Fibroblast of skin of scalp (primary cell): ENCODE results near the gene CEBPG.

Experiments used
- DNase-seq: peaks from one replicate; pipeline ENCODE4 v3.0.0-alpha.2; 2013

CEBPG gene

DNA sequence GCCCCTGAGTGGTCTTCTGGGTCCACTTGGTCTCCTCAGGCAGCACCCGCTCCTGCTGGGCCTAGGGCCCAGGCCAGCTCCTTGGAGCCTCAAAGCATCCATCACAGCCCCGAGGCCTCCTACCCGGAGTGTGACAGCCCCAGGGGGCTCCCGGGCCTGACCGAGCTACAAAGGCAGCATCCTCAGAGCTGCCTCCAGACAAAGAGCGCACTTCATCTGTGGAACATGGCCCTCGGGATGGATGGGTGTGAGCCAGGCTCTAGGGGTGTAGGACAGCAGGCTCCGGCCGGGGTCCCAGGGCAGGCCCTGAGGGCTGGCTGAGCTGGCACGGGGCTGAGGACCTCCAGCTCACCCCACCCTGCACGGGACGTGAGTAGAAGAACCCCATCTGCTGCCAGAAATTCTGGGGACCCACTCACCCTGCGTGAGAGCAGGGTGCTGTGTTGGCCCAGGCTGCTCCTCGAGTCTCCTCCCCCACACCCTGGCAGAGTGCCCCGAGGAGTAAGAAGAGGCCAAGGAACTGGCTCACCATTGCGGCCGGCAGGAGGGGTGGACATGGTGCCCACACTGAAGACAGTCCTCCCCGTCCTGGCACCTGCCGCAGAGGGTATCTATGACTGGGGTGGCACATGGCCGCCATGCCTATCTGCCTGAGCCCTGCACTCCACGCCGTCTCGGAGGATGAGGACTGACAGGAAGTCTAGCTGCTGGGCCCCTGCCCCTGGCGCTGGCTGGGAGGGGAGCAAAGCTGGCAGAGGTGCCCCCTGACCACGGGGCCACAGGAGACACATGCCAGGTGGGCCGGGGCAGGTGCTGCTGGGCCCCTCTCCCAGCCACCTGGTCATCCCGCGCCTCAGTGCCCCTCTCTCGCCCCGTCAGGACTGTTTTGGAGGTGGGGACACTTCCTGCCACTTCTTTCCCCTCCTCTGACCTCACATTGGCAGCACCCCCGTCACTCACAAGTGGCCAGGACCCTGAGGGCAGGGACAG, 22.3 kb downstream of the CEBPG start:
- DNase-seq, result no peak

DNA sequence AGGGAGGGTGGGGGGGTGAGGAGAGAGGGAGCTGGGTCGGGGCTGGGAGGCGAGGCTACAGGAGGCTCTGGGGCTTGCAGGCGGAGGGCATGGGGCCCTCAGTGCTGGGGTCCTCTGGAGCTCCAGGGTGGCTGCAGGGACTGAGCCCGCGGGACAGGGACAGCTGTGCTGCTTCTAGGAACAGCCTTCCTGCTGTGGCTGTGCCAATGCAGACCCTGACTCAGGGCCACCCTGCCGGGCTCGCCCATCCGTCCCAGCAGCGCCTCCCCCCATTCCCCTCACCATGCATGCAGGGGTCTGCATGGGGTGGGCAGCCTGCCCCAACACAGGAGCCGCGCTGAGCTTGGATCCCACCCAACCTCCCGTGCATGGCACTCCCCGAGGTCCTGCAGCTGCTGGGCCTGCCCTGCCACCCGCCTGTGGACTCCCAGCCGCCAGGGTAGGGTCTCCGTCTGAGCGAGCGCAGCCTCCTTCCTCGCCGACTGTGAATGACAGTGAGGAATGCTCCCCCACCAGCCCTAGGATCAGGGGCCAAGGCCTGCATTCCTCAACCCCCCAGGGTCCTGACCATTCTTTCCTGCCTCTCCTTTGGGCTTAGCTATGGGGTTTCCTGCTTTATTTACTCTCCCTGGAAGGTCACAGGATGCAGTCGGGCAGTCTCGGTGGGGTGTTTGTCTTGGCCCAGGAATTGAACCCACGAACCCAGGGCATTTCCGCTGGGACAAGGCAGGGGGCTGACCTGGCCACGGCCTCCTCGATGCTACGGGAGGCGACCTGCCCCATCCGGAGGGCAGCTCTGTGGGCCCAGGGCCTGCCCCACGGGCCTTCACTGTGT, 23.4 kb downstream of the CEBPG start:
- DNase-seq, result peak; percentile 69

GRCh38 chr19:33397536-33398360, 24.2 kb downstream of the CEBPG start:
- no peak for DNase-seq

DNA sequence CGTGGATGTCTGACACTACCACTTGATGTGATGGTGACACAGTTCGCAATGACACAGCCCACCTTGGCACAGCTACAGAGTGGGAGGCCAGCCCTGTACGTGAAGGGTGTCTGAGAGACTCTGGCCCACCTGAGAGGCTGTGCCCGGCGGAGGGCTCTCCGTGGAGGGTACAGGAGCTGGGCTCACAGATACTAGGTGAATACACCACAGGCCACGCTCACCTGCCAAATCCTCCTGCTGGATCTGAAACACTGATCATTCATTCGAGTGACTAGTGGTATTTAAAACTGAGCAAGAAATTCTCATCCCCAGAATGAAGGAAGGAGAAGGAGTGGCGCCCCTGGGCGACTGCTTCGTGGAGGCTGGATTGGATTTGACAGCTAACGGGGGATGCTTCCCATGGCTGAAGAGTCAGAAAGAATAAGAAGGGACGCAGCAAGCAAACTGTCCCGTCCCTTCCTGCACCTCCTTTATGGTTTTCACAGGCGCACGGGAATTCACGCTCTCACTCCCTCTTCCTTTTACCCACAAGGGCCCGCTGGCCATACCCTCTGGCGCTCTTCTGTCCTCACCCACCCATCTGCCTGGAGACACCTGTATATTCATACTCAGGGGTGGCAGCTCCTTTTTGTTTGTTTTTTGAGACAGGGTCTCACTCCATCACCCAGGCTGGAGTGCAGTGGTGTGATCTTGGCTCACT, 25.0 kb downstream of the CEBPG start:
- DNase-seq, result no peak

GRCh38 chr19:33399081-33399744, 25.7 kb downstream of the CEBPG start:
- DNase-seq, result no peak

GRCh38 chr19:33399745-33400681, 26.5 kb downstream of the CEBPG start:
- no peak for DNase-seq

DNA sequence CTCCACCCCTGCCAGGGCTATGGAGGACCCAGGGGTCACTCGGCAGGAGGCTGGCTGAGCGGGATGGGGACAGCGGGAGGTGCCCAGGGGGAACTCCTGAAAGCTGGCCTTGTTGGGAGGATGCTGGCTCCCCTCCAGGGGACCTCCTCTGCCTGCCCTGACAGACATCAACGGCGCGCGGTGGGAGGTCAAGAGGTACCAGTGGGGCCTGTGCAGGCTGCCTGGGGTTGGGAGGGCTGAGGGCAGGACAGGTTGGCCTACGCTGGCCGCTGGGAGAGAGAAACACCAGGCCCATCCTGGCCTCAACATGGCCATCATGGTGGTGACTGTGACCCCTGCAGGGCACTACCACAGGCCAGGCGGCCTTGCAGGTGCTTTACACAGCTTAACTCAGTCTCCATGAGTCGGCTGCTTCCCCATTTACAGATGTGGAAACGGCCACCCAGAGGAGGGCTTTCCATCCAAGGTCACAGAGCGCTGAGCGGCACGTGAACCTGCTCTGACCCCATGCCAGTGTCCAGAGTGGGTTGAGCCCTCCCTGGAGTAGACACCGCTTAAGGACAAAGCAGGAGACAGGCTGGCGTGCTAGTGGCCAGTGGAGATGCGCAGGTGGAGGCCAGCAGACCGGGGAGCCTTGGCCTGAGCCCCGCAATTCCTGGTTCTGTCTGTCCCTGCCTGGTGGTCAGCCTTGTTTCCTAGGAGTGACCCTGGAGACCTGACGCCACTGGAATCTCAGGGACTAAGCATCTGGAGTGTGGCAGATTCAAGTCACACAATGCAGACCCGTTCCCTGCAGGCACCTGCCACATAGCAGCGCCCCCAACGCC, 27.6 kb downstream of the CEBPG start:
- no peak for DNase-seq

- DNase-seq, result no peak
Observed at GRCh38 chr19:33401683-33402420, 28.3 kb downstream of the CEBPG start.

DNA sequence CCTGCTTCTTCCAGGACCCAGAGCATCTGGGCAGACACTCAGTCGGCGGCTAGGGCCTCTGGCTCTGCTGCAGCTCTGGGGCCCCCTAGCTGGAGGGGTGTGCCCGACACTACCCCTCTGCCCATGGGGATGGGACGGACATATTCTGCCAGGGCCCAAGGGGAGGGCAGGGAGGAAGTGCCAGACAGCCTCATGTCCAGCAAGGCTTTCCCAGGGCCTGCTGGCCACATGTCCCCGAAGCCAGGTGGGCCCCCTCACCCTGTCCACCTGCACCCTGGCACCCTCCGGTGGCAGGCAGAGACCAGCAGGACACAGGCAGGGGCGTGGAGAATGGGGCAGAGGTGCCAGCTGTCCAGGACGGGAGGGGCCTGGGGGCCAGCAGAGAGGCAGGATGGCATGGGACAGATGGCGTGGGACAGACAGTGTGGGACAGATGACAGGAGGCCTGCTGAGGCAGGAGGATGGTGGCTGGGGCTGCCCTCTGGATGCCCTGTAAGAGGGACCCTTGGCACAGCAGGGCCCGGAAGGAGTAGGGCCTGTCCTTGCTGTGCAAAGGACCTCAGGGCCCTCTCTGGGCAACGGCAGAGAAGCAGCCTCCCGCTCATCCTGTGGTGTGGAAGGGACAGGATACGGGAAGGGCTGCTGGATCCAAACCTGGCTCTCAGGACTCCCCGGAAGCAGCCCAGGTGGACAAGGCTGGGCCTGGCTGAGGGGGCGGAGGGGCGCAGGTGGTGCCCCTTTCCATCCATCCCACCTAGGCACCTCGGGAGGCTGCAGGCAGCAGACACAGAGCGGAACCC, 29.1 kb downstream of the CEBPG start:
- DNase-seq, result no peak

DNA sequence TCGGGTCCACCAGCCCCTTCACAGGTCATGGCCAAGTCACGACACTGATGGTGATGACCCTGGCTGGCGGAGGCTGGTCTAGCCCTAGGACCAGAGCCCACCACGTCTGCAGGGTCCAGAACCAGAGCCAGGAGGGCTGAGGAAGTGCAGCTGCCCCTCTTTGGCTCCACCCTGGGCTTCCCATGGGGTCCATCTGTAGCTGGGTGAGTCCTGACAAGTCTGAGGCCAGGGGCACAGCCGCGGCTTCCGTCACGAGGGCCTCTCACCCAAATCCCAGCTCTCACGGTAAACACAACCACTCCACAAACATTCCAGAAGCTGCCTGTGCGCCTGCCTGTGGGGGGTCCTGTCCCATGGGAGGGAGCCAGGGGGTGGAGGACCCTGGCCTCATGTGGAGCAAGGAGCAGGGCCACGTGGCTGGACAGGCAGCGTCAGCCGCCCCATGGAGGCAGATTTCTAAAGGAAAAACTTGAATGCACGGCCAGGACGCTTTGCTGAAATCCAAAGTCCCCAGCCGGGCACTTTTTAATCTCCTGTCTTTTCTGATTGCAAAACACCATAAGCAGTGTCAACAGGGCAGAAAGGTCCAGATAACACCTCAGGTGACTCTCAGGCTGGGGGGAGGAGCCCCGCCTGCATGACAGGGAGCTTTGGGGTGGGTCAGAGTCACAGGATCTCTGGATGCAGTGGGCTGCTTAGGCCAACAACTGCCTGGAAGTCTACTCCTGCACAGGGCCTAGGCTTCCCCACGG, 29.9 kb downstream of the CEBPG start:
- no peak for DNase-seq

DNA sequence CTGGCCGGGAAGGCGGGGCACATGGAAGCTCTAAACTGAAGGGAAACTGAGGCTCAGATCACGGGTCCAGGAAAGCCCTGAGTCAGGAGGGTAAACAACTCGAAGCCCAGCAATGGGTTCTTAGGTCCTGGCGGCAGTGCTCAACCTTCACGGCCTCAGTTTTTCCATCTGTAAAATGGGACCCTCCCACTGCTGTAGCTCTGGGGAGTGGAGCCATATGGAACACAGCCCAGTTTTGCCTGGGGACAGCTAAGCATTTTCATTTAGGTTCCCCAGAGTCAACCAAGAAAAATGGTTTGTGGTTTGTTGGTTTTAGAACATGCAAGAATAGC, 30.4 kb downstream of the CEBPG start:
- no peak for DNase-seq

- DNase-seq, result no peak
Observed at GRCh38 chr19:33404506-33405253, 31.2 kb downstream of the CEBPG start.

- DNase-seq, result no peak
Observed at GRCh38 chr19:33405254-33405552, 31.7 kb downstream of the CEBPG start.

DNA sequence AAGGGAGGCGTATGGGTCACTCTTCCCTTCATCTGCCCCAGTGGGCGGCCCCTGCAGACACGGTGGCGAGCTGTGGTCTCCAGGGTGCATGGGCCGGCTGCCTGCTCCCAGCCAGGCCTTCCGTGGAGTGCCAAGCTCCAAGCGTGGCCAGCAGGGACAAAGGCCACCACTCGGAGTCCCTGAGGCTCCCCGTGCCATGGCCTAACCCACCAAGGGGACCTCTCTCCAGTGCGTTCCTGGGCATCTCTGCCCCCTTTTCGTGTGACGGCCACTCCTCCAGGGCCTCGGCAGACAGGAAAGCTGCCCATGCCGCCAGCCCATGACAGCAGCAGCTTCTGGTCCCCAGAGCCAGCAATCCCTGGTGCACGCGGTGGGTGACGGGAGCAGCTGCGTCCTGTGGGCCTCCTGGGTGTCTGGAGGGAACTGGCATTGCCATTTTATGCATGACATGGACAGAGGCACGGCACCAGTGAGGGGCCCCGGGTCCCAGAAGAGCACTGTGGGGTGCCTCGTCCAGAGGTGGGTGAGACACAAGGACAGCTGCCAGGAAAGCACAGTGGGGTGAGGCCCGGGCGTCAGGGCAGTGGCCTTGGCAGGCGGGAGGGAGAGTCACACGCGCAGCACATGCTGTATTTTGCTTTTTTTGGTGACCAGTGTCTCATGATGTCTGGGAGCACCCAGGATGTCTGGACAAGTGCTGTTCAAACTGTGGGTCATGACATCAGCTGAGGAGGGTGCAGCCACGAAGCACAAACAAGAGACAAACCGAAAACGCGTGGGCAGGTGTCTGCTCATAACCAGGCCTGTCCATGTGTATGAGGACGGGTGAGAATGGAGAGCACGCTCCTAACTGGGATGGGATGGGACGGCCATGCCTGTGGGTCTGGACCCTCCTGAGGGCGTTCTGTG, 32.3 kb downstream of the CEBPG start:
- DNase-seq, result no peak

GRCh38 chr19:33406521-33407139, 33.1 kb downstream of the CEBPG start:
- DNase-seq, result peak; percentile 62
